WTC11 (cell line): ENCODE data around the gene EEIG2.

Experiments used
- ATF3 ChIP-seq: sonication (generic); formaldehyde crosslinking; conservative IDR thresholded peaks from 2 replicates; pipeline ENCODE4 v1.8.1; 2022; ENCODE audit warnings: mild to moderate bottlenecking, missing genetic modification reagents
- ATF6 ChIP-seq: sonication (generic); formaldehyde crosslinking; IDR thresholded peaks from 2 replicates; pipeline ENCODE4 v1.8.1; 2023; ENCODE audit warnings: mild to moderate bottlenecking, missing genetic modification reagents
- CTCF ChIP-seq: fragments of 200-600 bp; IDR thresholded peaks from 2 replicates; pipeline ENCODE4 v1.8.0; 2022; ENCODE audit warnings: antibody characterized with exemption
- JAZF1 ChIP-seq: fragments of 250-450 bp; sonication (Bioruptor Pico); IDR thresholded peaks from 2 replicates; pipeline ENCODE4 v1.9.0; 2021; ENCODE audit warnings: moderate library complexity, mild to moderate bottlenecking, inconsistent platforms
- SP1 ChIP-seq: sonication (generic); formaldehyde crosslinking; conservative IDR thresholded peaks from 2 replicates; pipeline ENCODE4 v1.8.1; 2022; ENCODE audit warnings: missing genetic modification reagents
- ZNF232 ChIP-seq: sonication (generic); formaldehyde crosslinking; IDR thresholded peaks from 2 replicates; pipeline ENCODE4 v1.8.0; 2022; ENCODE audit warnings: mild to moderate bottlenecking, missing genetic modification reagents
- ZNF263 ChIP-seq: sonication (generic); formaldehyde crosslinking; IDR thresholded peaks from 2 replicates; pipeline ENCODE4 v1.8.1; 2022; ENCODE audit warnings: low read depth, mild to moderate bottlenecking, moderate library complexity, missing genetic modification reagents
- ZNF281 ChIP-seq: sonication (generic); formaldehyde crosslinking; IDR thresholded peaks from 2 replicates; pipeline ENCODE4 v1.8.0; 2023; ENCODE audit warnings: mild to moderate bottlenecking, missing genetic modification reagents
- ZNF416 ChIP-seq: fragments of 250-450 bp; sonication (Bioruptor Pico); IDR thresholded peaks from 2 replicates; pipeline ENCODE4 v1.9.0; 2021; ENCODE audit warnings: mild to moderate bottlenecking, inconsistent platforms

- TF ChIP-seq CTCF = no peak
- no peak for TF ChIP-seq ZNF416 (CRISPR knock-in tag)
- TF ChIP-seq ATF6 (CRISPR knock-in tag) = no peak
- no peak for TF ChIP-seq ZNF232 (CRISPR knock-in tag)
- TF ChIP-seq ZNF281 (CRISPR knock-in tag) = no peak
- TF ChIP-seq SP1 (CRISPR knock-in tag) = no peak
- no peak for TF ChIP-seq ZNF263 (CRISPR knock-in tag)
- TF ChIP-seq JAZF1 = no peak
- no peak for TF ChIP-seq ATF3 (CRISPR knock-in tag)
Measured at GRCh38 chr1:108574008-108574407, 14.1 kb downstream of the EEIG2 start.
